A673 (cell line): Measurements from ENCODE around the gene RNF208.

Experiments
- EZH2 ChIP-seq: fragments of 200-600 bp; sonication (generic); IDR thresholded peaks from 2 replicates; pipeline ENCODE4 v1.6.1; 2017; ENCODE audit warnings: borderline replicate concordance, low read depth, mild to moderate bottlenecking, mixed read lengths, antibody characterized with exemption, low read length; ENCODE audit not compliant: poor library complexity, severe bottlenecking
- TF ChIP-seq, protein P1 (sequence below): fragments of 300-800, 200-600 bp; sonication (generic); conservative IDR thresholded peaks from 2 replicates; pipeline ENCODE4 v1.5.1; 2017; ENCODE audit warnings: low read depth, mild to moderate bottlenecking, antibody characterized with exemption, low read length, moderate library complexity, mixed read lengths

DNA sequence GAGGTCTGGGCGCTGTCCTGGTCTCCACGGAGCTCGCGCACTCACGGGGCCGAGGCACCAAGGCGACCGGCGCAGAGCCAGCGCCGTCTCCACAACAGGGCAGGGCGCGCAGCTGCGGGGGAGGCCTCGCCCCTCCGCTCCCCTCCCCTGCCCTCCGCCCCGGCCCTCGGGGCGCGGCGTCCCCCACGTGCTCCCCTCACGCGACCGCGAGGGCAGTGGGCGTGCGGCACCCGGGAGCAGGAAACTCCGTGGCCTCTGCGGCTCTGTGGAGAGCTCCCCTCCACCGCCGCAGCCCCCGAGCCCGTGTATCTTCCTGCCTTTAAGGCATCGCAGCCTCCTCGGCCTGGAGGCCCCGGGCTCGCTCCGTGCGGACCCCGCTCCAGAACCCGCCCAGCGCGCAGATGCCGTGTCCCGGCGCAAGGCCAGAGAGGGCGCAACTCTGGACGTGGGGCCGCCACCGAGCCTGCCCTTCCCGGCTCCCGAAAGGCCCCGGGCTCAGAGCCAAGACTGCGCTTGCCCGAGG lies 18.3 kb upstream of the RNF208 start:
- TF ChIP-seq, protein P1, sequence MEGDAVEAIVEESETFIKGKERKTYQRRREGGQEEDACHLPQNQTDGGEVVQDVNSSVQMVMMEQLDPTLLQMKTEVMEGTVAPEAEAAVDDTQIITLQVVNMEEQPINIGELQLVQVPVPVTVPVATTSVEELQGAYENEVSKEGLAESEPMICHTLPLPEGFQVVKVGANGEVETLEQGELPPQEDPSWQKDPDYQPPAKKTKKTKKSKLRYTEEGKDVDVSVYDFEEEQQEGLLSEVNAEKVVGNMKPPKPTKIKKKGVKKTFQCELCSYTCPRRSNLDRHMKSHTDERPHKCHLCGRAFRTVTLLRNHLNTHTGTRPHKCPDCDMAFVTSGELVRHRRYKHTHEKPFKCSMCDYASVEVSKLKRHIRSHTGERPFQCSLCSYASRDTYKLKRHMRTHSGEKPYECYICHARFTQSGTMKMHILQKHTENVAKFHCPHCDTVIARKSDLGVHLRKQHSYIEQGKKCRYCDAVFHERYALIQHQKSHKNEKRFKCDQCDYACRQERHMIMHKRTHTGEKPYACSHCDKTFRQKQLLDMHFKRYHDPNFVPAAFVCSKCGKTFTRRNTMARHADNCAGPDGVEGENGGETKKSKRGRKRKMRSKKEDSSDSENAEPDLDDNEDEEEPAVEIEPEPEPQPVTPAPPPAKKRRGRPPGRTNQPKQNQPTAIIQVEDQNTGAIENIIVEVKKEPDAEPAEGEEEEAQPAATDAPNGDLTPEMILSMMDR = no peak
- TF ChIP-seq EZH2 = no peak
